GOT3 (cell line): ENCODE measurements around the gene ARHGEF16.

Experiments
- DNase-seq: peaks from one replicate; lab custom pipeline; 2025; ENCODE audit warnings: mixed read lengths; lab: John Stamatoyannopoulos, UW

Gene ARHGEF16

DNA sequence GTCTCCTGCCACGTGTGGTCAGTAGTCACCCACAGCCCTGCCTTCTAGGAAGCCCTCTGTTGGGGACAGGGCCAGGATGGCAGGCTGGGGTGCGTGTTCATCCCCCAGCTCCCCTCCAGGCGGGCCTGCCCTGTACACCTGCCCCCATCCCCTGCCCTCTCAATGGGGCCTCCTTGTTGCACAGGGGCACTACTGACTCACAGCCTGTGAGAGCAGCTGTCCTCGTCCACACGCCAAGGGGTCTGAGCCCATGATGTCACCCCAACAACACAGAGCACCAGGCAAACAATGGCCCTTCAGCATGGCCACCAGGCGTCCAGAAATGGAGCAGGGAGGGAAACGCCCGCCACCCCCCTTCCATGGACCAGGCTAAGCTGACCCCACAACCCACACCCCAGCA is 64.3 kb downstream of the ARHGEF16 start:
- DNase-seq: no peak

DNA sequence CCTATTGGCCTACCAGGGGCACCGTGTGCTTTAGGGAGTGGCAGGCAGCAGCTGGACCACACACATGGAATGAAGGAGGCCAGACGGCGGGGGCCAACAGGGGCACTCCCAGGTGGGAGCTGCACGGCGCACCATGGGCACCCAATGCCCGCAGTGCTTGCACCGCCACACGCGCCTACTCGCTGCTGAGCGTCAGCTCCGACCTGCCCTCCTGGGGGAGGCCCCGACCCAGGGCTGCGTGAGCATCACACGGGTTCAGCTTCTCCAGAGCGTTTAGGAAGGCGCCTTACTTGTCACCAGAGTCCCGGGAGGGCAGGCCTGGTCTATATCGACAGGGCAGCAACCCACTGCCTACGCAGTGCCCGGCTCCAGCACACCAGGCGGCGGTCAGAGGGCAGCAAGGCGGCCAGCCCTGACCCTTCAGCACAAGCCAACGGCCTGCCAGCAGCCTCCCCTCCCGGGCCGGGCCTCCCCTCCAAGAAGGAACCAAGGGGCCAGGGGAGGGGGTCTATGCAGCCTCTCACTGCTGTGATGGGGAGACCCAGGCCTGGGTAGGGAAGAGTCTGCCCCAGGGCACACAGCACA is 64.9 kb downstream of the ARHGEF16 start:
- DNase-seq: no peak

DNA sequence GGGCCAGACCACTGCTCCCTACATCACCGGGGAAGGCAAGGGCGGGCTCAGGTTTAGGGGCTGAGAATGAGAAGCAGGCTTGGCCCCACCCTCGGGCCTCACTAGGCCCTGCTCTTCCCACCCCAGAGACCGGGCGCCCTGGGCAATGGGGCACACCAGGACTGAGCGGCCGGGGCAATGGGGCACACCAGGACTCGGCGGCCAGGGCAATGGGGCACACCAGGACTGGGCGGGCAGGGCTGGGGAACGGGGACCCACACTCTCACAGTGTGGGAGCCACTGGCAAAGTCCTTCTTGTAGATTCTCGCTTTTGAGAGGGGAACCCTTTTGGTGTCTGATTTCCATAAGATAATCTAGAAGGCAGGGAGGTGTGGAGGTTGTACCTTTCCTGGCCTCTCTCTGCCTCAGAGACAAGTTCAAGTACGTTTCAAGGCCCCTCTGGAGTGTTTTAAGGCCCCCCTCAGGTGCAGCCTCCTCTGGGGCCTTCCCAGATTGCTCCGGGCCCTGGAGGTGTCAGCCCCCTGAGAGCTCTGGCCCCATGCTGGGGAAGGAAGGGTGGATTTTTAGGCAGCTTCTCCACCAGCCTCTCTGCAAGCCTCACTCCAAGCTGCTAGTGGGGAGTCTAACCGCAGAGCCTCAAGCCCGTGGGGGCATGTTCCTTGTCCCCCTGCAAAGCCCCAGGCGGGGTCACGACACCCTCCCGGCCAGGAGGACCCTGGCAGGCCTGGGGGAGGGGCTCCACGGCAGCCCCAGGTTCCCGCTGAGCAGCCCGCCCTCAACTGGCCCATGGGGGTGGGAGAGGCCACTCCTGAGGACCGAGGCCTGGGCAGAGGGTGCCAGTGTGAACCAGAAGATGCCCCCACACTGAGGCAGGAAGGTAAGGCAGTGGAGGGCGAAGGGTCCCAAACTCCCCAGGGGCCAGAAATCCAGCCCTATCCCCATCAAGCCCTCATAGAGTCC is 66.2 kb downstream of the ARHGEF16 start:
- DNase-seq: no peak

DNA sequence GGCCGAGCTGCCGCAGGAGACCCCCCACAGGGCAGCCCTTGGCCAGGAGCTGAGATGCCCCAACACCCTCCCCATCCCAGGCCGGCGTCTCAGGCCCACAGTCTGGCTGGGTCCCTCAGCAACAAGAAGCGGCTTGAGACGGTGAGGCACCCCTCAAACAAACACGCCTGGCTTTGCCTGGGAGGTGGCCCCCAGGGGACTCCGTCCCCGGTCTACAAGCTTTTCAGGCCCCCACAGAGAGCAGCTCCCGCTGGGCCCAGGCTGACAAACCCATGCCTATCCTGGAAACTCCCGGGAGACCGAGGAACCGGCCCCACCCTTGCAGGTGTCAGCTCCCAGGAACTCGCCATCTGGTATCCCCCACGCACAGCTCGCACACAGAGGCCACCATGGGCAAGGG is 67.0 kb downstream of the ARHGEF16 start:
- no peak for DNase-seq

DNA sequence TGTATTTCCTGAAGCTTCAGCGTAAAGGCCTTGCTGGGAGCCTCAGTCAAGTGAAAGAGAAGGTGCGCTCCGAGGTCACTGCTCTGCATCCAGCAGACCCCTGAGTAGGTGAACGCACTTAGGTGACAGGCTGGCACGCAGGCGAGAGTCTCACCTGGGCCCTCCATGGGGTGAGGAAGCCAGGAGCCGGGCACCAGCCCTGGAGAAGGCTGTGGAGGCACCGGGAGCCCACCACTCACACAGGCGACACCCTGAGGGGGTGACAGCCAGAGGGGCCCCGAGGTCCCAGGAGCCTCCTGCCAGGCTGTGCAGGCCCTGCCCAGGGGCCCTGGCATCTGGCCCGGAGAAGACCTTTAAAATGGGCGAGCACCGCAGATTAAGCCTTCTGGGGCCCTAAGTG is 67.6 kb downstream of the ARHGEF16 start:
- DNase-seq: no peak

DNA sequence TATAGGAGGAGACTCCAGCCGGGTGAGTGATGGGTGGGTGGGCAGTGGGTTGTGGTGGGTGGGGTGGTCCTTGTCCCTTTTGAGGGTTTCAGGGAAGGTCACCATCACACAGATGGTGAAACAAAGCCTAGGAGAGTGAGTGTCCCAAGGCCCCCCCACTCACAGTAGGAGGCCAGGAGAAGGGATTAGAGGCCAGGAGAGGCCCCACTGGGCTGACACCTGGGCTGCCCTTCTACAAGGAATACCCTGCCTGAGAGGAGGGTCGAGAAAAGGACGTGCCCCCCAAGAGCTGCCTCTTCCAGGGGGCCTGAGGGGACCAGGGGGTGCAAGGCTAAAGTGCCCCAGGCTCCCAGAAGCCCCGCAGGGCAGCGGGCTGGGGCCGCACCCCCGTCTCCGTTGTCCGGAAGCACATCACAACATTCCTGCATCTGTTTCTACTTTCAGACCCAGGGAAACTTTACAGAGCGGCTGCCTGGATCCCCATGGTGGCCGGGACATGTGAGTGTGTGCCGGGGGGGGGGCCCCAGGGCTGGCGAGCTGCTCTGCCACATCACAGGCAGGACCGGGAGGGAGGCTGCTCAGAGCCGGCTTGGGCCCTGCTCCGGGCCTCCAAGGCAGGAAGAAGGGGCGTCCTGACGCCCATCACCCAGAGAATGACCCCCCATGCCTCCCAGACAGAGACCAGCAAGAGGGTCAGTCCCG is 68.2 kb downstream of the ARHGEF16 start:
- DNase-seq: no peak

DNA sequence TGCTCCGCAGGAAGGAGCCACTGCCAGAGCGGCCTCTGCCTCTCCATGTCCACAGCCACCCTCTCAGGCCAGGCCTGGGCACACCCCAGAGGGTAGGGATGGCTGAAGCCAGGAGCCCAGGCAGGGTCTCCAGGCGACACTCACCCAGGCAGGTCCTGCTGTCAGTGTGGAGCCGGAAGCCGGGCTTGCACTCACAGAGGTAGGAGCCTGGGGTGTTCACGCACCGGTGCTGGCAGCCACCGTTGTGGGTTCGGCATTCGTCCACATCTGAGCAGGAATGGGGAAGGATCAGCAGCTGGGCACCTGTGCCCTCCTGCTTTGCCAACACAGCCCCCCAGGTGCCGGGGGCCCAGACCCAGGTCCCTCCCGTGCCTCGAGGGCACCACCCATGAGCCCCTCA is 69.5 kb downstream of the ARHGEF16 start:
- DNase-seq: no peak

DNA sequence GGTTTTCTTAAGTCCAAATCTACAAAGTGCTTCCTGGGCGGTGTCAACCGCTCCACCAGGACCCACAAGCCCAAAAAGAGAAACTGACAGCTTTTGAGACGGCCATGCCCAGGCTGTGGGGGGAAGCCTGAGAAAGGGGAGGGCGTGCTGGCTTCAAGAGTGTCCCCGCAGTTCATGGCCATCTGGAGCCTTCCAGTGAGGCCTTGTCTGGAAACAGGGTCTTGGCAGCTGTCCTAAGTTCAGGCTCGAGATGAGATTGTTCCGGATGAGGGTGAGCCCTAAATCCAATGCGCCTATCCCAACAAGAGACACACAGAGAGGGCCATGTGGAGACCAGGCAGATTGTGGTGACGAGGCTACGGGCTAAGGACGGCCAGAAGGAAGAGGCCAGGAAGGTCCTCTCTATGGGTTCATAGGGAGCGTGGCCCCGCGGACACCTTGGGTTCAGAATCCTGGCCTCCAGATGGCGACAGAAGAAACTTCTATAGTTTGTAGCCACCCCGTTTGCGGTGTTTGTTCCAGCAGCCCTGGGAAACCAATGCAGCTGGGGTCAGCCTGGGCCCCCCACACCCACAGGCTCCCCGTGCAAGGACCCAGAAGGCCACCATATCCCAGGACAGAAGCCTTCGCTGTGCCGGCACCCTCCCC is 70.2 kb downstream of the ARHGEF16 start:
- DNase-seq: no peak

DNA sequence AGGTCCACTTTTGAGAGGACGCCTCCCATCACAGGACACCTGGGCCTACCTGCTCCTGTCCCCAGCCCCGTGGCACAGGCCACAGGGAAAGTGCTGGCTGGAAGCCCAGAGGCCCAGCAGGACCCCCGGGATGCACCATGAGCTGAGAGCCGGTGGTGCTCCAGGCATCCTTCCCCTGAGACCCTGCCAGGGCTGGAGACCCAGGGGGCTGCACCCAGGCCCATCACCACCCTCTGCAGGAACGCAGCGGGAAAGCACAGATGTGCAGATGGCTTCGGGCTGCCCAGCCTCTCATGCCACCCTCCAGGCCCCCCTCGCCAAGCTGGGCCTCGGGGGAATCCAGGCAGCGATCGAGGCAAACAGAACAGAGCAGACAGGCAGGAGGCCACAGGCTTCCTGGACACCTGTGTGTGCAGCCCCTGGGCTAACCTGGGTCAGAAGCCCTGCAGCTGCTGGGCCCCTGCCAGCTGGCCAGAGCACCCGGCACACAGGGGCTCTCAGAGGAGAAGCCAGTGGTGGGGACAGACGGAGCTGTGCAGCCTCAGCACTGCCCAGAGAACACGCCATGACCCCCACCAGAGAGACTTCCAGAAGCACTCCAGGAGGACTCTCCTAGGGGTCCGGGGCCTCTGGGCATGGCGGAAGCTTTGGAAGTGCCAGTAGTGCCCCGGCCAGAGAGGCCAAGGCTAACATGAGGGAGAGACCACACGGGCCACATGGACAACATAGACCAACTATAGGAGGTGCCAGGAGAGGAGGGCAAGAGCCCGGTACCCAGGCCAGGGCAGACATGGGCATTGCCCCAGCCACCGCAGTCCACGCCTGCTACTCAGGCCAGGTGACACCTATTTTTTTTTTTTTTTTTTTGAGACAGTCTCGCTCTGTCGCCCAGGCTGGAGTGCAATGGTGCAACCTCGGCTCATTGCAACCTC is 71.4 kb downstream of the ARHGEF16 start:
- DNase-seq: no peak

DNA sequence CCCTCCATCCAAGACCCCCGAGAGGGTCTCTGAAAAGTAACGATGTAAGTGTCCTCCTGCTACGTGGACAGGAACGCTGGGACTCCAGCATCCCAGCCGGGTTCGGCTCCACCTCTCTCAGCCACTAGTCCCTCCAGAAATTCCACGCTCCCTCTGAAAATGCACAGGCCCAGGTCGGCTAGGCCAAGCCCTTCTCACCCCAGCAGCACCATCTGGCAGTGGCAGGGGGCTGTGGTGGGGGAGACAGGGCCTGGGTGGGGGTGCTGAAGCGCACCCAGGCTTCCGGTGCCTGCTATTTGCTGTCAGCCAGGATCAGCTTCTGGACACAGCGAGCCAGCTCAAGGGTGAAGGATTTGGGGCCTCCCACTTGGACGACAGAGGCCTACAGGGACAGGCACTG is 73.3 kb downstream of the ARHGEF16 start:
- no peak for DNase-seq

DNA sequence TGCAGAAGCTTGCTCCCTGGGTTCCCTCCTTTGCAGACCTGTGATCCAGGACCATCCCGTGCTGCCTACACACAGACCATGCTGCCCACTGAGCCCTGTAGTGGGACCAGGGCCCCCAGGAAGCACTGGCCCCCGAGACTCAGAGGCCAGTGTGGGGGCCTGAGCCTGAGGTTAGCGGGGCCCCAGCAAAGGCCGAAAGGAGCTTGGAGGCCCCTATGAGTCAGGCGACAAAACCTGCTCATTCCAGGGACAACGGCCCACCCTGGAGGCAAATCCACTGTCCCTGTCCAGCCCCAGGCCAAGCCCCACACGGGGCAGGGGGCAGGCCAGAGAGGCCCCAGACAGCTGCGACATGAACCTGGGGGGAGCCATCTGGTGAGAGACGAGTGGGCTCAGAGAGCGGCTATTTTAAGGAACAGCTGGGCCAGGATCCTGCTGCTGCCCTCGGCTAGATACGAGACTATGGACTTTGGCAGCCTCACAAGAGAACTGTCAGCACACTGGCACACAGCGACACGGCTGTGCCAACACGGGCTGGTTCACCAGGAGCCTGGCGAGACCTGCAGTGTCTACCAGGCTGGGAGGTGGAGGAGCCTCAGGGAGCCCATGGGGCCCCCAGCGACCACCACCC is 74.7 kb downstream of the ARHGEF16 start:
- no peak for DNase-seq

DNA sequence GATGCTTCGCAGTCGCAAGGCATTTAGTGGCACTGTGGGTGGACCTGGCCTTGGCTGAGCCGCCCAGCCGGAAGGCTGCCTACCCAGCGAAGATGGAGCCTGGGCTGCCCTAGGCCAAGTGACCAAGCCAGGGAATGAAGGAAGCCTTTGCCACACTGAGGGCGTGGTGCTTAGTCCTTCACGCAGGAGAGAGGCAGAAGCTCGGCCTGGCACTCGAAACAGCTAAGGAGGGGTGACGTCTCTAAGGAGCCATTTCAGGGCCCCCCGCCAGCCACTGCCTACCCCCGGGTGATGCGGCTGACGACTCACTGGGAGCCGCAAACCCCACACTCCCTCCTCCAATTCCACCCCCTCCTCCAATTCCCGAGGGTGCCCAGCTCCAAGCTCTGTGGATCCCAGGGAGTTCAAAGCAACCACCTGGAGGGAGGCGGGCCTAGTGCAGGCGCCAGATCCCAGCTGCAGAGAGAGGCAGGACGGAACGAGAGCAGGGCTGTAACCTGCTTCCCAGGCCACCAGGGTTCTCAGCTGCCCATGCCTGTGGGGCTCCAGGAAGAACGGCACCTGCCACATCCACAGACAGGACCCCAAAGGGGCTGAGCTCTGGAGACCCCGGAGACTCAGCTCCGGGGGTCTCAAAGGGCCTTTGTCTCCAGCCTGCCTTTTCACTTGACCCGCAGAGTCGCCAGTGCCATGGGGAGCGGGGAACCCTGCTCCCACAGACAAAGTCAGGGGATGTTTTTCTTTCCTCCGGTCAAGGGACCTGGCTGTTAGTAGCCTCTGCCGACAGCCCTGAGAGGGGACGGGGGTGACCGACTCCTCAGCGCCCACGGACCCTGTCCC is 75.8 kb downstream of the ARHGEF16 start:
- no peak for DNase-seq
